ENCODE results near the gene GLIS2.

GLIS2 gene

DNA sequence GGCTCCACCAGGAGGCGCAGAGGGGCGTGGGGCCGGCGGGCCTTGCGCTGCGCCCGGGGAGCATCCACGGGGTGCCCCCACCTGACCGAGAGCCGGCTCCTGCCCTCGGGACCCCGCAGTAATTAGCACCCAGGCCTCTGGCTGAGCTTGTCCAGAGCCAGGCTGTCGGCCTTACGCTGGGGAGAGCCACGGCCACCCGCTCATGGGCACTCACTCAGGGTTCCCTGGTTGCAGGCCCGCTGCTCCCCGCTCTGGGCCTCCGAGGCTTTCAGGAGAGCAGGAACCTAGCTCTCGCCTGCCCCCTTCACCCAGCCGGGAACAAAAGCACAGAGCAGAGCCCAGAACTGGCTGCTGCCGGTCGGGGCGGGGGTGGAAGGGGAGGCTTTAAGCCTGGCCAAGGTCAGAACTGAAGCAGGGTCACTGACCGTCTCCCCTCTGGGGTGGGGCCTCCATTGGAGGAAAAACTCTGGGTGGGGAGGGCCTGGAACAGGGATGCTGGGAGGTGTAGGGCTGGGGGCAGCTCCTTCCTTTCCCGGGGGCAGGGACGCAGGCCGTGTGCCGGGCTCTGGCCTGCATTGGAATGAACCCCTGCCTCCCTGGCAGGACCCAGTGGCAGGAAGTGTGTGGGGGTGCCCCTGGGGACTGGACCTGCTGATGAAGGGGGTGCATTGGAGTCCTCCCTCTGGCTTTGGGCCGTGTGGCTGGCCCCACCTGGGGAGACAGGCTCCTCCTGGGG, 12.3 kb downstream of the GLIS2 start:
- no peaks in the 10 kb centered on the region for H3K9me3 Mint-ChIP-seq
- no peaks in the 10 kb centered on the region for H3K27me3 Mint-ChIP-seq (ENCODE audit: low read depth)
- H3K4me1 Mint-ChIP-seq: peaks cover 23% of the 10 kb centered on the region
- TF ChIP-seq, protein P1, sequence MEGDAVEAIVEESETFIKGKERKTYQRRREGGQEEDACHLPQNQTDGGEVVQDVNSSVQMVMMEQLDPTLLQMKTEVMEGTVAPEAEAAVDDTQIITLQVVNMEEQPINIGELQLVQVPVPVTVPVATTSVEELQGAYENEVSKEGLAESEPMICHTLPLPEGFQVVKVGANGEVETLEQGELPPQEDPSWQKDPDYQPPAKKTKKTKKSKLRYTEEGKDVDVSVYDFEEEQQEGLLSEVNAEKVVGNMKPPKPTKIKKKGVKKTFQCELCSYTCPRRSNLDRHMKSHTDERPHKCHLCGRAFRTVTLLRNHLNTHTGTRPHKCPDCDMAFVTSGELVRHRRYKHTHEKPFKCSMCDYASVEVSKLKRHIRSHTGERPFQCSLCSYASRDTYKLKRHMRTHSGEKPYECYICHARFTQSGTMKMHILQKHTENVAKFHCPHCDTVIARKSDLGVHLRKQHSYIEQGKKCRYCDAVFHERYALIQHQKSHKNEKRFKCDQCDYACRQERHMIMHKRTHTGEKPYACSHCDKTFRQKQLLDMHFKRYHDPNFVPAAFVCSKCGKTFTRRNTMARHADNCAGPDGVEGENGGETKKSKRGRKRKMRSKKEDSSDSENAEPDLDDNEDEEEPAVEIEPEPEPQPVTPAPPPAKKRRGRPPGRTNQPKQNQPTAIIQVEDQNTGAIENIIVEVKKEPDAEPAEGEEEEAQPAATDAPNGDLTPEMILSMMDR (IDR thresholded peaks at IDR 0.05; ENCODE audit: unreplicated experiment in 3 of 3): peak; percentile 62 to 66 (median 63)
- peak overlapping the region; percentile 49 to 76 (median 55) for H3K4me3 Mint-ChIP-seq
- peak overlapping the region; percentile 64 to 81 (median 78) for H3K27ac Mint-ChIP-seq
- H3K36me3 Mint-ChIP-seq (ENCODE audit: low read depth): no peaks in the 10 kb centered on the region

DNA sequence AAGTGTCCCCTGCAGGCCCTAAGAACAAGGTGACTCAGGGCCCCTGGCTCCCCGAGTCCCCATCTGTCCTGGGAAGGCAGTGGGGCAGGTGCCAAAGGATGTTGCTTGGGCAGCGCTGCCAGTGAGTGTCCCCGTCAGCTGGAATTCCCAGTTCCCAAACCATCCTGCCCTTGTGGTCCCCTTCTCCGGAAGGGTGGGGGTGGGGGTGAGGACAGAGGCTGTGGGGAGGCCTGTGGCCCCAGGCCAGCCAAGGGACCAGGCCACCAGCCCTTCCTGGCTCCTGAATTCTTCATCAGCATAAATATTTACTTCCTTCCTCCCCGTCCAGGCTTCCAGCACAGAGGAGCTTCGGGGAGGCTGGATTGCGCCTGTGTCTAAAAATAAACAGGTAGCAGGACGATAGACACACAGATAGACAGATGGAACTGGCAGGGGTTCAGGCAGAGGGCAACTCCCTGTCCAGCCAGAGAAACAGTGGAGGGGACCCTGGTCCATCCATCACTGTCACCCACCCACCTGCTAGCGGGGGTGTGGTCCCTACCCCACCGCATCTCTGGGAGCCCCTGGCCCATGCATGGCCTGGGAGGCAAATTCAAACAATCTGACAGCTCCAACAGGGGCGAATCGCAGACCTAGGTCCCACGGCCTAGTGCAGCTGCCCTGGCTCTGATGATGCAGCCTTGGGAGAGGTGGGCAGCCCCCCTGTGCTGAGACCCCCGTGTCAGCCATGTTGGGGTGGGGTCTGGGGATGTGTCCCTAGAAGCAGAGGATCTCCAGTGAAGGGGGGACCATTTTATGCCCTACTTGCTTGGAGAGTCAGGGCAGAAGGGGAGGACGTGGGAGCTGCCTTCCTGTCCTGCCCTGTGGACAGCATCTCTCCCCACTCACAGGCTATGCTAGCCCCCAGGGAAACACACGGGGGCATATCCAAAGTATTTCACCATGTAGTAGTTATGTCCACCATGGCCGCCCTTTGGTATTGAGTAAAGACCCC, 13.2 kb downstream of the GLIS2 start:
- peaks cover 23% of the 10 kb centered on the region for H3K4me1 Mint-ChIP-seq
- peak overlapping the region; percentile 13 to 74 (median 71) for H3K27ac Mint-ChIP-seq
- H3K27me3 Mint-ChIP-seq (ENCODE audit: low read depth): no peaks in the 10 kb centered on the region
- no peaks in the 10 kb centered on the region for H3K9me3 Mint-ChIP-seq
- TF ChIP-seq, protein P1 (IDR thresholded peaks at IDR 0.05; ENCODE audit: unreplicated experiment in 3 of 3): no peak
- H3K4me3 Mint-ChIP-seq: peak overlapping the region; percentile 21 to 55 (median 34)
- peaks cover 3% of the 10 kb centered on the region for H3K36me3 Mint-ChIP-seq (ENCODE audit: low read depth)

DNA sequence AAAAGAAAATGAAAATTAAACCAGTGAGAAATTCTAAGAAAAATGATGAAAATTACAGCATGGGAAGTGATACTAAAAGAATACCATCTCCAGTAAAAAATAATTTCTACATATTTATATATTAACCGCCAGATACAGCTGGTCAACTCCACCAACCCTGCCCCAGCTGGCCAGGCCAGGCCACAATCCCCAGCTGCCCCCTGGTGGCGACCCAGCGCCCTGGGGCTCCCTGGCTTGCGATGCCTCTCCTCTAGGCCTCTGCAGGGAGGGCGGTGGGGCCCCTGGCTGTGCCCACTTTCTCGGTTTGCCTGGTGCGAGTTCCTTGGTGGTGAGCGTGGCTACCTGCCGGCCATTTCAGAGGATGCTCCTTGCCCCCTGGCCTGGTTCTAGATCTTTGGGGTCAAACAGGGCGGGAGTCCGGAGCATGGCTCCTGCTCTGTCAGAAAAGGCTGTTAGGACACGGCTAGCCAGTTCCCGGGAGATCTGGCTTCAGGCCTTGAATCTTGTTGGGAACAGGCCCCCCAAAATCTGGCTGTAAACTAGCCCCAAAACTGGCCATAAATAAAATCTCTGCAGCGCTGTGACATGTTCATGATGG, 14.5 kb downstream of the GLIS2 start:
- Mint-ChIP-seq H3K4me3 (no peak overlapping the region), H3K9me3 (no peaks in the 10 kb centered on the region), H3K27me3 (ENCODE audit: low read depth) (no peaks in the 10 kb centered on the region)

DNA sequence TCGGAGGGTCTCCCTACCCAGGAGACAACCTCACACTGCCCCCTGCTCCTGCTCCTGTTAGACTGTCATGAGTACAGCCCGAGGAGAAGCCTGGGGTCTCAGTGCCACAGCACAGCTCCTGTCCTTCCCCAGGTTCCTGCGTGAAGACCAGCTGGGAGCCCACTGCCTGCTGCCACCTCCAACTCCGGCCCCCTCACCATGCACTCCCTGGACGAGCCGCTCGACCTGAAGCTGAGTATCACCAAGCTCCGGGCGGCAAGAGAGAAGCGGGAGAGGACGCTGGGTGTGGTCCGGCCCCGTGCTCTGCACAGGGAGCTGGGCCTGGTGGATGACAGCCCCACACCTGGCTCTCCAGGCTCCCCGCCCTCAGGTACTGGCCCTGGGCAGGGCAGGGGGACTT, 16.2 kb downstream of the GLIS2 start:
- H3K9me3 Mint-ChIP-seq: no peaks in the 10 kb centered on the region
- H3K4me1 Mint-ChIP-seq: peaks cover 16% of the 10 kb centered on the region
- H3K4me3 Mint-ChIP-seq: no peak overlapping the region
- TF ChIP-seq, protein P1 (IDR thresholded peaks at IDR 0.05; ENCODE audit: unreplicated experiment in 3 of 3): no peak
- H3K27ac Mint-ChIP-seq: no peak overlapping the region
- peaks cover 15% of the 10 kb centered on the region for H3K36me3 Mint-ChIP-seq (ENCODE audit: low read depth)
- no peaks in the 10 kb centered on the region for H3K27me3 Mint-ChIP-seq (ENCODE audit: low read depth)

More for the DNA sequence above, 14.5 kb downstream of the GLIS2 start:
- TF ChIP-seq, protein P1 (IDR thresholded peaks at IDR 0.05; ENCODE audit: unreplicated experiment in 3 of 3): peak; percentile 82 to 93 (median 90)
- Mint-ChIP-seq H3K27ac (no peak overlapping the region), H3K36me3 (ENCODE audit: low read depth) (peaks cover 8% of the 10 kb centered on the region), H3K4me1 (peaks cover 16% of the 10 kb centered on the region)

DNA sequence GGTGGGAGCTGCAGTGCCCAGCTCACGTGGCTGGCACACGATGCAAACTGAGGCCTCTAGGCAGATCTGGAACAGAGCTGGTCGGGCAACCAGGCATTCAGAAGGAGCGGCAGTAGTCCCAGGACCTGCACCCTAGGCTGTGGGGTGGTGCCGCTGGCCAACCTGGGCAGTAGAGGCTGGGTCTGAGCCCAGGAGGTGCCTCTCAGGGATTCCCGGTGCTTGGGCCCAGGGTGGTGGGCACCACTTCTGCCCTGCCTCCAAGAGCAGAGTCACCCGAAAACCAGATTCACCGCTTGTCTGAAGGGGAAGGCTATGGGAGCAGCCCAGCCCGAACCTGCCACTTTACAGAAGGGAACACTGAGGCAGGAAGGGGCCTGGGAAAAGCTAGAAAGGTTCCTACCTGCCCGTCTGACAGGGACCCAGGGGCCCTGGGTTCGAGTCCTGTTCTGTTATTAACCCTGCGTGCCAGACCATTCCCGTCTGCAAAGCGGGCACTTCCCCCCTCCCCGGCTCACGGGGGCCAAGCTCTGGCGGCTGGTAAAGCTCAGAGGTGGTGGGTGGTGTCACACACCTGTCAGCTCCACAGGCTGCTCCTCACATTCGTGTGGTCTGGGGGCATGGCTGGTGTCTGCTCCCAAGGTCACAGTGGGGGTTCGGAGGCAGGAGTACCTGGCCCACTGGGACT, 16.9 kb downstream of the GLIS2 start:
- TF ChIP-seq, protein P1 (IDR thresholded peaks at IDR 0.05; ENCODE audit: unreplicated experiment in 3 of 3): no peak
- Mint-ChIP-seq H3K27ac (no peak overlapping the region), H3K9me3 (no peaks in the 10 kb centered on the region), H3K4me1 (peaks cover 16% of the 10 kb centered on the region), H3K36me3 (ENCODE audit: low read depth) (peaks cover 15% of the 10 kb centered on the region), H3K4me3 (no peak overlapping the region), H3K27me3 (ENCODE audit: low read depth) (no peaks in the 10 kb centered on the region)
